Measurements from ENCODE around the gene CHST11. TPM values are rescaled to one million over a fixed set of nuclear protein-coding genes. Genes with fewer than 3 reads are reported as not detected.
"Not testable (repeated sequence)": the region's sequence is repeated elsewhere in the genome, so short reads cannot be mapped to it uniquely, and the experiment has no call there.

The CHST11 gene
- total RNA-seq, 1 donor from 2014 or later, result 7.7 TPM

GRCh38 chr12:104805186-104805585 is 348.4 kb downstream of the CHST11 start:
- Mint-ChIP-seq H3K9me3 (no peaks in the 10 kb centered on the region), H3K4me1 (no peaks in the 10 kb centered on the region), H3K36me3 (no peaks in the 10 kb centered on the region), H3K4me3 (no peak overlapping the region), H3K27me3 (ENCODE audit: insufficient read depth, low read depth) (no peaks in the 10 kb centered on the region), H3K27ac (no peak overlapping the region)
- no peak overlapping the region for H3K9ac ChIP-seq
- DNase-seq (ENCODE audit: low spot score), result no peak
- H3K4me2 ChIP-seq, result no peak overlapping the region
- H3K9me3 ChIP-seq (ENCODE audit: low read depth), result no peaks in the 10 kb centered on the region
- H3K79me2 ChIP-seq (ENCODE audit: low read depth), result no peaks in the 10 kb centered on the region
- no peaks in the 10 kb centered on the region for H3K4me1 ChIP-seq
- H3K27ac ChIP-seq, result no peak overlapping the region
- H2AFZ ChIP-seq (replicated peaks), result no peak overlapping the region
- H3K36me3 ChIP-seq, result no peaks in the 10 kb centered on the region
- H3K27me3 ChIP-seq, result no peaks in the 10 kb centered on the region
- TF ChIP-seq EZH2phosphoT487 (IDR thresholded peaks at IDR 0.05), result no peak
- TF ChIP-seq CTCF (IDR thresholded peaks at IDR 0.05), result no peak
- TF ChIP-seq EZH2 (IDR thresholded peaks at IDR 0.05), result no peak
- H4K20me1 ChIP-seq (ENCODE audit: low read depth), result no peaks in the 10 kb centered on the region
- H3K4me3 ChIP-seq, result no peak overlapping the region
- H3F3A ChIP-seq (ENCODE audit: low read depth), result no peaks in the 10 kb centered on the region

GRCh38 chr12:104806194-104806593 is 349.4 kb downstream of the CHST11 start:
- not testable (repeated sequence) for H3K4me3 Mint-ChIP-seq, H3K27me3 ChIP-seq

GRCh38 chr12:104809251-104809650 is 352.5 kb downstream of the CHST11 start:
- no peaks in the 10 kb centered on the region for H3K9me3 Mint-ChIP-seq
- no peaks in the 10 kb centered on the region for H3K36me3 Mint-ChIP-seq
- TF ChIP-seq EZH2 (IDR thresholded peaks at IDR 0.05), result no peak
- TF ChIP-seq CTCF (IDR thresholded peaks at IDR 0.05), result no peak
- TF ChIP-seq EZH2phosphoT487 (IDR thresholded peaks at IDR 0.05), result no peak
- Histone ChIP-seq H3K27ac (no peak overlapping the region), H3K4me1 (no peaks in the 10 kb centered on the region), H3K4me3 (no peak overlapping the region), H3K4me2 (no peak overlapping the region), H4K20me1 (ENCODE audit: low read depth) (no peaks in the 10 kb centered on the region), H3K36me3 (no peaks in the 10 kb centered on the region), H3K79me2 (ENCODE audit: low read depth) (no peaks in the 10 kb centered on the region), H3F3A (ENCODE audit: low read depth) (no peaks in the 10 kb centered on the region), H3K9ac (no peak overlapping the region), H3K9me3 (ENCODE audit: low read depth) (no peaks in the 10 kb centered on the region), H3K27me3 (no peaks in the 10 kb centered on the region), H2AFZ (replicated peaks) (no peak overlapping the region)
- no peak overlapping the region for H3K4me3 Mint-ChIP-seq
- H3K4me1 Mint-ChIP-seq, result no peaks in the 10 kb centered on the region
- no peak overlapping the region for H3K27ac Mint-ChIP-seq
- no peaks in the 10 kb centered on the region for H3K27me3 Mint-ChIP-seq (ENCODE audit: insufficient read depth, low read depth)
- no peak for DNase-seq (ENCODE audit: low spot score)

More at GRCh38 chr12:104806194-104806593, 349.4 kb downstream of the CHST11 start:
- H3K4me2 ChIP-seq; H3K36me3 ChIP-seq; H3K79me2 ChIP-seq (ENCODE audit: low read depth); H3K9me3 Mint-ChIP-seq; H3K36me3 Mint-ChIP-seq; H3K4me1 Mint-ChIP-seq; H3K27ac Mint-ChIP-seq; H3K27ac ChIP-seq; DNase-seq (ENCODE audit: low spot score); H2AFZ ChIP-seq (replicated peaks); H4K20me1 ChIP-seq (ENCODE audit: low read depth); H3K27me3 Mint-ChIP-seq (ENCODE audit: insufficient read depth, low read depth); H3K9me3 ChIP-seq (ENCODE audit: low read depth); H3K4me3 ChIP-seq; H3F3A ChIP-seq (ENCODE audit: low read depth); H3K9ac ChIP-seq; H3K4me1 ChIP-seq: not testable (repeated sequence)

- TF ChIP-seq EZH2 (IDR thresholded peaks at IDR 0.05) (no peak), CTCF (IDR thresholded peaks at IDR 0.05) (no peak), EZH2phosphoT487 (IDR thresholded peaks at IDR 0.05) (no peak)
- H3K4me3 Mint-ChIP-seq, result no peak overlapping the region
- H3F3A ChIP-seq (ENCODE audit: low read depth), result no peaks in the 10 kb centered on the region
- no peaks in the 10 kb centered on the region for H3K36me3 ChIP-seq
- H3K4me3 ChIP-seq, result no peak overlapping the region
- H3K4me1 ChIP-seq, result no peaks in the 10 kb centered on the region
- H3K9ac ChIP-seq, result no peak overlapping the region
- H4K20me1 ChIP-seq (ENCODE audit: low read depth), result no peaks in the 10 kb centered on the region
- no peak for DNase-seq (ENCODE audit: low spot score)
- H2AFZ ChIP-seq (replicated peaks), result no peak overlapping the region
- no peaks in the 10 kb centered on the region for H3K27me3 Mint-ChIP-seq (ENCODE audit: insufficient read depth, low read depth)
- no peaks in the 10 kb centered on the region for H3K27me3 ChIP-seq
- no peak overlapping the region for H3K27ac Mint-ChIP-seq
- H3K27ac ChIP-seq, result no peak overlapping the region
- H3K36me3 Mint-ChIP-seq, result no peaks in the 10 kb centered on the region
- H3K9me3 ChIP-seq (ENCODE audit: low read depth), result no peaks in the 10 kb centered on the region
- H3K9me3 Mint-ChIP-seq, result no peaks in the 10 kb centered on the region
- no peaks in the 10 kb centered on the region for H3K79me2 ChIP-seq (ENCODE audit: low read depth)
- no peak overlapping the region for H3K4me2 ChIP-seq
- no peaks in the 10 kb centered on the region for H3K4me1 Mint-ChIP-seq
These were observed 353.1 kb downstream of the CHST11 start for GRCh38 chr12:104809706-104810385.

Measured in neural progenitor cell (in vitro differentiated cells).